Astrocyte of the cerebellum (primary cell): ENCODE measurements around the gene NT5DC3.

ENCODE experiments used
- DNase-seq: peaks from one replicate; pipeline ENCODE4 v3.0.0-alpha.2; 2011; ENCODE audit warnings: low read depth
- H3K4me3 ChIP-seq: 2 replicates; pipeline ENCODE4 v1.5.1; 2011; ENCODE audit warnings: mild to moderate bottlenecking, low read depth, low read length, moderate library complexity
- CTCF ChIP-seq: IDR thresholded peaks from 2 replicates; pipeline ENCODE4 v1.5.1; 2012; ENCODE audit warnings: low read length, low read depth, moderate library complexity, mild to moderate bottlenecking; ENCODE audit errors: missing control alignments
- in situ Hi-C: cut with HindIII; loops from 2 replicates; pipeline ENCODE4 v1.10.0; 2017; ENCODE audit warnings: low sequenced_read_pairs

NT5DC3 gene

GRCh38 chr12:103830025-103830725 is 10.9 kb downstream of the NT5DC3 start:
- in situ Hi-C loops: loop anchor here (5.0 kb wide), 1 partner anchor 48 kb away; no protein-coding TSS in a partner anchor

DNA sequence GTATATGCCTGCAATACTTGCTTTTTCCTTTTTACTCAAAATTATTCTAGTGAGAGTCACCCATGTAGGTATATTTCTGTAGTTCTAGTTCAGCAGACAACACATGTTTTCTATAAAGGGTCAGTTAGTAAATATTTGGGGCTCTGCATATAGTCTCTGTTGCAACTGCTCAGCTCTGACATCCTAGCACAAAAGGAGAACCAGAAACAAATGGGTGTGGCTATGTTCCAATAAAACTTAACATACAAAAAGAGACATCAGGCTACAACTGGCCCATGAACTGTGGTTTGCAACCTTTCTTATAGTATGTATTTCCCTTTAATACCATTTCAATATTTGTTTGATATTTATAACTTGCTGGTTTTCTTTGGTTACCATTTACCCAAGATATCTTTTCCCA is 11.9 kb downstream of the NT5DC3 start:
- no peak overlapping the region for H3K4me3 ChIP-seq
- in situ Hi-C loops: no loop called here
- no peak for DNase-seq
- no peak for TF ChIP-seq CTCF

More at GRCh38 chr12:103830025-103830725, 10.9 kb downstream of the NT5DC3 start:
- DNase-seq: no peak
- TF ChIP-seq CTCF: no peak
- H3K4me3 ChIP-seq: no peak overlapping the region

- DNase-seq: no peak
- in situ Hi-C loops: no loop called here
- no peak for TF ChIP-seq CTCF
- no peak overlapping the region for H3K4me3 ChIP-seq
These were observed 13.1 kb downstream of the NT5DC3 start for GRCh38 chr12:103827911-103828391.

DNA sequence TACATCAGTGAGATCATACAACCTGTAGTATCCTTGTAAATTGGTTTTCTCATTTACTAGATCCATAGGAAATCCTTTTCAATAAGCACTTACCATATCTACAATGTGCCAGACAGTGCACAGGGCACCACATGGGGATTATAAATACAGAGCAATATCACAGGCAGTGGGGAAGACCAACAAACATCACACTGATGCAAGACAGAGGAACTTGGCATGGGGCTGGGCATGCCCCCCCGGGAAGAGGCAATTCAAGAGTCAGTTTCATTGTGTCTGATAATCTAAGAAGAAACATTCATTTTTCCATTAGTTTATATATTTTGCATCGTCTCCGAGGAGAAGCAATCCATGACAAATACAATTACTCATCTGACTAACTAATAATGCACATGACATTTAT is 16.2 kb downstream of the NT5DC3 start:
- no peak for DNase-seq
- in situ Hi-C loops: no loop called here
- no peak for TF ChIP-seq CTCF
- no peak overlapping the region for H3K4me3 ChIP-seq

- in situ Hi-C loops: no loop called here
- no peak overlapping the region for H3K4me3 ChIP-seq
- no peak for TF ChIP-seq CTCF
- no peak for DNase-seq
These were observed 16.7 kb downstream of the NT5DC3 start for GRCh38 chr12:103824290-103824689.

DNA sequence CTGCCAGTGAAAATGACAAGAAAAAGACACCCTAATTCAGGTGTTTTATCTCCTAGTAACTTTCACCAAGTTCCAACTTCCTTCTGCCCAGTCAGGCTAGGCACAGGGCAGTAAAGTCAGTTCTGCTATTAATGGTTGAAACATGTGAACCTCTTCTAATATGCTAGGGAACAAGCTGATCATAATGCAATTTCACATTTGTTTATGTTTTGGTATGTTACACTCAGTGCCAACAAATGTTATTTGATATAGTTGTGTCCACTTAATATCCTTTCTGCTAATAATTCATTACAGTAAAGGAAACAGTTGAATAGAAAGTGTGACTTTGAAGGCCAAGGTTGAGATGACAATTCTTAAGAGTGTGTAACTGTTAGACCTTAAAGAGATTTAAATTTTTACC is 17.2 kb downstream of the NT5DC3 start:
- no peak for TF ChIP-seq CTCF
- no peak overlapping the region for H3K4me3 ChIP-seq
- DNase-seq: no peak
- in situ Hi-C loops: no loop called here
